ENCODE data around the gene PPCDC.
A peak's percentile ranks its signal among the peaks of the same experiment; 100 is the strongest.
"Not testable (repeated sequence)": the region's sequence is repeated elsewhere in the genome, so short reads cannot be mapped to it uniquely, and the experiment has no call there.

The PPCDC gene

DNA sequence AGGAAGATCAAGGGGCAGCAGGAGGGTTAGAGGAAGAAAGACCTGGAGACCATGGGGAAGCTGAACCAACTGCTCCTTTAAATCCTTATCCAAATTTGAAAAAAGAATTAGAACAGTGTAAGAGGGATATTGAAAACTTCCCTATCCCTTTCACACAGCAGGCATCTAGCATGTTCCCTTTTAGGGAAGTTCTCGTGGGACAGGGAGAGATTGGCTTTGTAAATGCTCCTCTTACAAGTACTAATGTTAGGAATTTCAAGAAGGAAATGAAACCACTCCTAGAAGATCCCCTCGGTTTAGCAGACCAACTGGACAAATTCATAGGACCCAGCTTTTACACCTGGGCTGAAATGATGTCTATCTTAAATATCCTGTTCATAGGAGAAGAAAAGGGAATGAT is 41.5 kb downstream of the PPCDC start:
- H3K36me3 ChIP-seq (ENCODE audit: control insufficient read depth in 2 of 2, insufficient read depth in 2 of 2, low read length in 2 of 2), result no peaks in the 10 kb centered on the region
- H3K9me3 ChIP-seq (ENCODE audit: control insufficient read depth in 2 of 2, low read length in 2 of 2), result no peaks in the 10 kb centered on the region
- no peak overlapping the region for H3K27ac ChIP-seq (ENCODE audit: low read depth in 2 of 2, low read length in 2 of 2)
- no peak overlapping the region for H3K4me3 ChIP-seq (ENCODE audit: low read length in 2 of 2)
- H3K9ac ChIP-seq (ENCODE audit: low read depth in 1 of 2, low read length in 2 of 2), result no peak overlapping the region
- peaks cover 0 to 6% of the 10 kb centered on the region in 2 donors for H3K4me1 ChIP-seq (ENCODE audit: control insufficient read depth in 2 of 2, insufficient read depth in 2 of 2, low read length in 2 of 2)
- H3K27me3 ChIP-seq (ENCODE audit: control insufficient read depth in 2 of 2, insufficient read depth in 2 of 2, low read length in 2 of 2), result no peaks in the 10 kb centered on the region

DNA sequence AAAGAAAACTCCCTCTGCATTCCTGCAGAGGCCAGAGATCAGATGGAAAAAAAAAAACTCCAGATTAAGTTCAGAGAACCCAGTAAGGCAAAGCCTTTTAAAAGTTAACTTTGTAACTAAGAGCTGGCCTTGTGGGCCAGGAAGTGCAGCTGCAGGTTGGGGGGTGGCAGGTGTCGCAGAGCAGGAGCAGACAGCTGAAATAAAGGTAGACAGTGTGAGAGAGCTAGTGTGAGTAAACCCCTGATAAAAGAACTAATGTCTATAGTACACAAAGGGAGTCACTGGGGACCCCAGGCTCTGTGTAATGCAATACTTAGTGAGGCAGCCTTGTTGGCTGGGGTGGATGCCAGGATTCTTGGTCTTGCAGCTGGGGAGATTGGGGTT is 42.1 kb downstream of the PPCDC start:
- Histone ChIP-seq H3K4me3 (ENCODE audit: low read length in 2 of 2) (no peak overlapping the region), H3K27ac (ENCODE audit: low read depth in 2 of 2, low read length in 2 of 2) (no peak overlapping the region), H3K9ac (ENCODE audit: low read depth in 1 of 2, low read length in 2 of 2) (no peak overlapping the region), H3K9me3 (ENCODE audit: control insufficient read depth in 2 of 2, low read length in 2 of 2) (no peaks in the 10 kb centered on the region), H3K4me1 (ENCODE audit: control insufficient read depth in 2 of 2, insufficient read depth in 2 of 2, low read length in 2 of 2) (peaks cover 0 to 6% of the 10 kb centered on the region in 2 donors), H3K36me3 (ENCODE audit: control insufficient read depth in 2 of 2, insufficient read depth in 2 of 2, low read length in 2 of 2) (no peaks in the 10 kb centered on the region), H3K27me3 (ENCODE audit: control insufficient read depth in 2 of 2, insufficient read depth in 2 of 2, low read length in 2 of 2) (no peaks in the 10 kb centered on the region)

DNA sequence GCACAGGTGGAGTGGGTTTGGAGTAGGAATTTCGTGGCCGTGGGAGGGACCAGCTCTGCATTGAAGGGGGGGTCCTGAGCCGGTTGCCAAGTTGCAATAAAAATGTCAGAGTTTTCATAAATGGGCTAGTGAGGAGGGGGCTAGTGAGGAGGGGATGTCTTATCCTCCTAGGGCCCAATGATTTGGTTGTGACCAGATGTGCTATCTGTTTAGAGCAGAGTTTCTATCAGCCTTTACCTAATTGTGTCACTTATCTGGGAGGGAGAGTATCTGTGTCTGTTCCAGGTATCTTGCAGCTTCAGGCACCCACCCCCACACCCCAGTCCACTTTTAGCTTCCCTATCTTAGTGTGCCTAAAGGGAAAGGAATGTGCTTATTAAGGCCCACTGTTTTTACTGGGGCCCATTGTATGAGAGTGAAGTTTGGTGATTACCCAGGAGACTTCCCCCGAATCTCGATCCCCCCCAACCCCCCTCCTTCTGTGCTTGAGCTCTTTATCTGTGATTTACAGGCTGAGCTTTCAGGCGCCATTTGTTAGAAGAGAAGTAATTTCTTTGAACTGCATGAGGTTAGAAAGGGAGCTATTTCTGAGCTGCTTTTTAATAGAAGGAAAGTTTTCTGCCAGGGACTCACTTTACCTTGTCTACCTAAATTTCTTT is 42.6 kb downstream of the PPCDC start:
- H3K36me3 ChIP-seq (ENCODE audit: control insufficient read depth in 2 of 2, insufficient read depth in 2 of 2, low read length in 2 of 2), result no peaks in the 10 kb centered on the region

DNA sequence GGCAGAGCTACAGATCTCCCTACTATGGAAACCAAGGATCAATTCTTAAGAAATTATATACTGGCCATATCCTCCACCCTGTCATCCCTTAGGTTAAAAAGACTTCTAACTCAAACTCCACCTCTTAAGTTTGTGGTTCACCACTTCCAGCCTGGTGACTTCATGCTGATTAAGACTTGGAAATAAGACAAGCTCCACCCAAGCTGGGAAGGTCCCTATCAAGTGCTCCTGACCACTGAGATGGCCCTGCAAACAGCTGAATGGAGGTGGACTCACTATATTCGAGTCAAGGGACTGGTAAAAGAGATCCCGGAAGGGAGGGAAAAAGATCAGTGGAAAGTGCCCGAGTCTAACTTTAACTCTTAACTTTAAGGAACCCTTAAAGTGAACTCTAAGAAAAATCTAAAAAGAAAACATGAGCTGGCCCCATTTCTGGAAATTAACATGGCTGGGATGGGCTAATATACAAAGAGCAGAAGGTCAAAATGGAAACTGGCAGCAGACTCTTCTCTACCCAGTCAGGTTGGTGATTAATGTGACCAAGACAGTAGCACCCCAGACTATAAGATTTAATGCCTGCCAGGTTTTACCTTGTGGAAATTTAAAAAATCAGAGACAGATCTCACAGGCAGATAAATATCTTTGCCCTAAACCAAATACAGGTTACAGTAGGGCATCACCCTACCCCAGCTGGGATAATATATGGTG is 43.9 kb downstream of the PPCDC start:
- Histone ChIP-seq H3K4me3 (ENCODE audit: low read length in 2 of 2) (no peak overlapping the region), H3K36me3 (ENCODE audit: control insufficient read depth in 2 of 2, insufficient read depth in 2 of 2, low read length in 2 of 2) (no peaks in the 10 kb centered on the region), H3K4me1 (ENCODE audit: control insufficient read depth in 2 of 2, insufficient read depth in 2 of 2, low read length in 2 of 2) (peaks cover 0 to 6% of the 10 kb centered on the region in 2 donors), H3K27ac (ENCODE audit: low read depth in 2 of 2, low read length in 2 of 2) (no peak overlapping the region), H3K27me3 (ENCODE audit: control insufficient read depth in 2 of 2, insufficient read depth in 2 of 2, low read length in 2 of 2) (no peaks in the 10 kb centered on the region), H3K9ac (ENCODE audit: low read depth in 1 of 2, low read length in 2 of 2) (no peak overlapping the region), H3K9me3 (ENCODE audit: control insufficient read depth in 2 of 2, low read length in 2 of 2) (no peaks in the 10 kb centered on the region)

More for the DNA sequence above, 42.6 kb downstream of the PPCDC start:
- H3K4me1 ChIP-seq (ENCODE audit: control insufficient read depth in 2 of 2, insufficient read depth in 2 of 2, low read length in 2 of 2), result peaks cover 0 to 6% of the 10 kb centered on the region in 2 donors
- no peaks in the 10 kb centered on the region for H3K27me3 ChIP-seq (ENCODE audit: control insufficient read depth in 2 of 2, insufficient read depth in 2 of 2, low read length in 2 of 2)
- H3K27ac ChIP-seq (ENCODE audit: low read depth in 2 of 2, low read length in 2 of 2), result no peak overlapping the region
- no peaks in the 10 kb centered on the region for H3K9me3 ChIP-seq (ENCODE audit: control insufficient read depth in 2 of 2, low read length in 2 of 2)
- H3K4me3 ChIP-seq (ENCODE audit: low read length in 2 of 2), result no peak overlapping the region
- no peak overlapping the region for H3K9ac ChIP-seq (ENCODE audit: low read depth in 1 of 2, low read length in 2 of 2)

DNA sequence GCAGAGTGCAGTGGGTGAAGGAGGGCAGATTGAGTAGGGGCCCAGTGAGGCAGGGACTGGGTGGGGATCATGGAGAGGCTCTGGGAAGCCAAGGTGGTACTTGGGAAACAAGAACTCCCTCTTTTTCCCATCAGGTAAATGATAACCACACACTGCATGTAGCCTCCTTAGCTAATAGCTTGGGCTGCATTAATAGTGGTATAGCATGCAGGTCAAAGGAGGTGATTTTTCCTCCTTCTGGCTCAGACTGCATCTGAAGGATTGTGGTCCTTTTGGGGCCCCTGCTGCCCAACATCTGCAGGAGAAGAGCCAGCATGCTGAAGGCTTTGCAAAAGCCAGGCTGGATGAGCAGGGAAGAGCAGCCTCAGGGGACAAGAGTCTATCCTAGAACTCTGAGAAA is 45.4 kb downstream of the PPCDC start:
- Histone ChIP-seq H3K9ac (ENCODE audit: low read depth in 1 of 2, low read length in 2 of 2) (no peak overlapping the region), H3K27ac (ENCODE audit: low read depth in 2 of 2, low read length in 2 of 2) (no peak overlapping the region), H3K36me3 (ENCODE audit: control insufficient read depth in 2 of 2, insufficient read depth in 2 of 2, low read length in 2 of 2) (no peaks in the 10 kb centered on the region), H3K27me3 (ENCODE audit: control insufficient read depth in 2 of 2, insufficient read depth in 2 of 2, low read length in 2 of 2) (no peaks in the 10 kb centered on the region), H3K4me3 (ENCODE audit: low read length in 2 of 2) (no peak overlapping the region), H3K9me3 (ENCODE audit: control insufficient read depth in 2 of 2, low read length in 2 of 2) (no peaks in the 10 kb centered on the region), H3K4me1 (ENCODE audit: control insufficient read depth in 2 of 2, insufficient read depth in 2 of 2, low read length in 2 of 2) (peaks cover 0 to 6% of the 10 kb centered on the region in 2 donors)

DNA sequence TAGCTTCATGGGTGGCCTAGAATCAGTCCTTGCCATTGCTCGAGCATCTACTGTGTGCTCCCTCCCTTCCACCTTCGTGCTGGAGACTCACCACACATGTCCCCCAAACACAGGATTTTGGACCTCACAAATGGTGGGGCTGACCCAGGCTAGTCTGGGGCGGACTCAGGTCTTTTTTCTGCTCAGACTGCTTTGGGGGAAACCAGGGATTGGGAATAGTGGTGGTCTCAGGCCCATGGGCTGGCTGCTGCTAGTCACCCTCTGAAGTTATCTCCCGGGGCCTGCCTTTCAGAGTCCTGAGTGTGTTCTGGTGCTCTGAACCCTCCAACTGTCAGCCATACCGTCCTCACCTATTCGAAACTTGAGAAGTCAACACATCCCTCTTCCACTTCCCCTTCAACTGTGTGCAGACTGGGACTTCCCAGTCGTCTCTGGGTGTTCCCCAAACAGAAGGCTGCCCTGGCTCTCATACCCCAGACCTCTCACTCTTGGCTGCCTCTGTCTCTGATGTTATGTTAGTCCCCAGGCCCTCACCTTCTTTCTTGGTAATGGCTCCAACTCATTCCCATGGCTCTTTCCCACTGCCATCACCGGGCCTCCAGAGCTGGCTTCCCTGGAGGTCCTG is 46.0 kb downstream of the PPCDC start:
- H3K36me3 ChIP-seq (ENCODE audit: control insufficient read depth in 2 of 2, insufficient read depth in 2 of 2, low read length in 2 of 2), result no peaks in the 10 kb centered on the region
- no peaks in the 10 kb centered on the region for H3K27me3 ChIP-seq (ENCODE audit: control insufficient read depth in 2 of 2, insufficient read depth in 2 of 2, low read length in 2 of 2)
- peak overlapping the region in 1 of 2 donors; percentile 38 for H3K27ac ChIP-seq (ENCODE audit: low read depth in 2 of 2, low read length in 2 of 2)
- no peak overlapping the region for H3K9ac ChIP-seq (ENCODE audit: low read depth in 1 of 2, low read length in 2 of 2)
- H3K4me1 ChIP-seq (ENCODE audit: control insufficient read depth in 2 of 2, insufficient read depth in 2 of 2, low read length in 2 of 2), result peaks cover 0 to 4% of the 10 kb centered on the region in 2 donors
- no peaks in the 10 kb centered on the region for H3K9me3 ChIP-seq (ENCODE audit: control insufficient read depth in 2 of 2, low read length in 2 of 2)
- H3K4me3 ChIP-seq (ENCODE audit: low read length in 2 of 2), result no peak overlapping the region

DNA sequence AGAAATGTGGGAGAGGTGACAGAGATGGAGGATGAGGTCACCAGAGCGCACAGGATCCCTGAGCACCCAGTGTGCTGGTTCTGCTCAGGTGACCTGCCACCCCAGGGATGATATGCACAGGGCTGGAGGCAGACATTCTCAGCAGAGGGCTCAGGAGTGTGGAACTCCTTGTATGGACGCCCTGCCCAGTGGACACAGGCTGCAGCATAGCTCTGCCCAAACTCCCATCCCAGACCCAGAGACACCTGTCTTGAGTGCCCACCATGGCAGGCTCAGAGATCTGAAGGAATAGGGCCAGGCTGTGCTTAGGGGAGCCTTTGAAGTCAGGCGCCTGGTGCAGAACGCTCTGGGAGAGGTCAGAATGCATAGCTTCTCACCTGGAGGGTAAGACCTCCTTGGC is 47.3 kb downstream of the PPCDC start:
- Histone ChIP-seq H3K9ac (ENCODE audit: low read depth in 1 of 2, low read length in 2 of 2) (no peak overlapping the region), H3K27ac (ENCODE audit: low read depth in 2 of 2, low read length in 2 of 2) (no peak overlapping the region), H3K4me1 (ENCODE audit: control insufficient read depth in 2 of 2, insufficient read depth in 2 of 2, low read length in 2 of 2) (peaks cover 0 to 4% of the 10 kb centered on the region in 2 donors), H3K4me3 (ENCODE audit: low read length in 2 of 2) (no peak overlapping the region), H3K9me3 (ENCODE audit: control insufficient read depth in 2 of 2, low read length in 2 of 2) (no peaks in the 10 kb centered on the region), H3K36me3 (ENCODE audit: control insufficient read depth in 2 of 2, insufficient read depth in 2 of 2, low read length in 2 of 2) (no peaks in the 10 kb centered on the region), H3K27me3 (ENCODE audit: control insufficient read depth in 2 of 2, insufficient read depth in 2 of 2, low read length in 2 of 2) (no peaks in the 10 kb centered on the region)

DNA sequence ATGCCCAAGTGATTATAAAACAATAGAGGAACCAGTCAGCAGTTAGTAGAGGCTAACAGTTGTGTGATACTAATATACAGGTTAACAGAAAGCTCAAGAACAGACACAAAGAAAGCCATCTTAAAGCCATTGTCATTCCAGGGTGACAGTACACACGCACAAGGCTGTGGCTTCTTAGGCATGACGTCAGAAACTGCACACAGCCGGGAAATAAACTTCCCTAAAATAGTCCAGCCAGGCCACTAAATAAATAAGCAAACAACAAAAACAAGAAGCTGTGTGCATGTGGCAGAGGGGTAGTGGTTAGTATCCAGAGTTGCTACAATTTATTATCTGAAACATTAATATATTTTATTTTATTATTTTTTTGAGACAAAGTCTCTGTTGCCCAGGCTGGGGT is 49.8 kb downstream of the PPCDC start:
- Histone ChIP-seq H3K9ac (ENCODE audit: low read depth in 1 of 2, low read length in 2 of 2) (no peak overlapping the region), H3K36me3 (ENCODE audit: control insufficient read depth in 2 of 2, insufficient read depth in 2 of 2, low read length in 2 of 2) (no peaks in the 10 kb centered on the region), H3K27me3 (ENCODE audit: control insufficient read depth in 2 of 2, insufficient read depth in 2 of 2, low read length in 2 of 2) (no peaks in the 10 kb centered on the region), H3K27ac (ENCODE audit: low read depth in 2 of 2, low read length in 2 of 2) (peak overlapping the region in 1 of 2 donors; percentile 32), H3K9me3 (ENCODE audit: control insufficient read depth in 2 of 2, low read length in 2 of 2) (no peaks in the 10 kb centered on the region), H3K4me1 (ENCODE audit: control insufficient read depth in 2 of 2, insufficient read depth in 2 of 2, low read length in 2 of 2) (peaks cover 0 to 4% of the 10 kb centered on the region in 2 donors), H3K4me3 (ENCODE audit: low read length in 2 of 2) (no peak overlapping the region)

DNA sequence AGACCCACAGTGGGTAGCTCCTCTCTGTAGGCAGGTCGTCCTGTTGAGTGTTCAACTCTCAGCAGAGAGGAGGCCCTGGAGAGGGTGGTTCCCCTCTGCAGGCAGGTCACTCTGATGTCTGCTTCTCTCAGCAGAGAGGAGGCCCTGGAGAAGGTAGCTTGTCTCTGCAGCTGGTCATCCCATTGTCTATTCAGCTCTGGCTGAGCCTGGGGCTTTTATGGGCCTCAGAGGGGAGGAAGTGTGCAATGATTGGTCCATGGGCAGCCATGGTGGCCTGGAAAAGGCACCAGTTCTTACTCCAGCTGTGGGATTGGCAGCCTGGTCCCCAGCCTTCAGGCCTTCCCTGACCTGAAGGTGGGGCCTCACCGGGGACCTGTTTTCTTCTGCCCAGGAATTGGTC is 52.9 kb downstream of the PPCDC start:
- H3K4me1 ChIP-seq (ENCODE audit: control insufficient read depth in 2 of 2, insufficient read depth in 2 of 2, low read length in 2 of 2), result no peaks in the 10 kb centered on the region
- H3K27ac ChIP-seq (ENCODE audit: low read depth in 2 of 2, low read length in 2 of 2), result no peak overlapping the region
- H3K9me3 ChIP-seq (ENCODE audit: control insufficient read depth in 2 of 2, low read length in 2 of 2), result no peaks in the 10 kb centered on the region
- no peaks in the 10 kb centered on the region for H3K27me3 ChIP-seq (ENCODE audit: control insufficient read depth in 2 of 2, insufficient read depth in 2 of 2, low read length in 2 of 2)
- no peak overlapping the region for H3K4me3 ChIP-seq (ENCODE audit: low read length in 2 of 2)
- no peak overlapping the region for H3K9ac ChIP-seq (ENCODE audit: low read depth in 1 of 2, low read length in 2 of 2)
- no peaks in the 10 kb centered on the region for H3K36me3 ChIP-seq (ENCODE audit: control insufficient read depth in 2 of 2, insufficient read depth in 2 of 2, low read length in 2 of 2)

DNA sequence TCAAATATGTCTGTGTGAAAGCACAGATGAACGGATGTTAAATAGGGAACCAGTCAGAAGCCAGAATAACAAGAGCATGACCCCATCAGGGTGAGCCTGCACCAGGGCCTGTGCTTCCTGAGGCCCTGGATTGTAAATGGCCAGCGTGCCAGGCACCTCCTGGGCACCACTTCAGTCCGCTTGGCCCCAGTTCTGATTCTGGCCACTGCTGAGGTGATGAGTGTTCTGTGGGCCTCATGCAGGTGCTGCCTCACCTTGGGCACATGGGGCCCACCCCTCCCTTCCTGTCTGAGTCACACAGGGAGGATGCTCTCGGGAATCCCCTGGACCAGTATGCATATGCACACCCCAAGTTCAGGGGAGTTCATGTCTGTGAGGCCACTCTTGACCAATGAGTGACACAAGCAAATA is 54.2 kb downstream of the PPCDC start:
- H3K36me3 ChIP-seq (ENCODE audit: control insufficient read depth in 2 of 2, insufficient read depth in 2 of 2, low read length in 2 of 2); H3K9ac ChIP-seq (ENCODE audit: low read depth in 1 of 2, low read length in 2 of 2); H3K4me1 ChIP-seq (ENCODE audit: control insufficient read depth in 2 of 2, insufficient read depth in 2 of 2, low read length in 2 of 2); H3K27ac ChIP-seq (ENCODE audit: low read depth in 2 of 2, low read length in 2 of 2); H3K27me3 ChIP-seq (ENCODE audit: control insufficient read depth in 2 of 2, insufficient read depth in 2 of 2, low read length in 2 of 2); H3K4me3 ChIP-seq (ENCODE audit: low read length in 2 of 2); H3K9me3 ChIP-seq (ENCODE audit: control insufficient read depth in 2 of 2, low read length in 2 of 2): not testable (repeated sequence)

Measured in mucosa of rectum (tissue), 2 donors.